ENCODE data around the gene OPRL1.

Gene OPRL1

DNA sequence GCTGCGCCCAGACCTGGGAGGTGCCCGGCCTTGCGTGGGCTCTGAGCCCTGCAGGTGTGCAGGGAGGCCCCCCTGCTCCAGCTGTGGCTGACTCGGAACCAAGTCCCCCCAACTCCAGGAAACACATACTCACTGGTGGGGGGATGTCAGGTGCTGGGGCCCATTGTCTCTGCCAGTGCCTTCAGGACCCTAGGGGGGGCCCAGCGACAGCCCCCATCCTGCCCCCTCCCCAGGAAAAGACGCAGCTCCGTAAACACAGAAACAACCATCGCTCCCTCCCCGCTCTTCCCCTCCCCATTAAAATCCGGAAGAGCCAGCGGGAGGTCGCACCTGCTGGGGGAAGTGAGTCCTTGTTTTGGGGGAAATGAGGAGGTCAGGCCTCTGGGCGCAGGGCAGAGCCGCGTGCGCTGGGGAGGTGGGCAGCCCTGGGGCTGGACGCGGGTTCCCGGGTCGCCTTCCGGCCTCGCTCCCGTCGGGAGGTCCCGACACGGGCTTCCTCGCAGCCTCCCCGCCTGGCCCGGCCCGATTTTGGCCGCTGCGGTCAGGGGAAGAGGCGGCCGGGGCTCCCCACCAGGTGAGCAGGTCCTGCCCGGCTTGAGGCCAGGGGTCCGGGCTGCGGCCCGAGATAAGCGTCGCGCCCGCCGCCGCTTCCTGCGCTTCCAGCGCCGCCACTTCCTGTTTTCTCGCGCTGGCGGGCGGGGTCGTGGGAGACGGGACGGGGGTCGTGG, 37.7 kb upstream of the OPRL1 start:
- DNase-seq = no peak

DNA sequence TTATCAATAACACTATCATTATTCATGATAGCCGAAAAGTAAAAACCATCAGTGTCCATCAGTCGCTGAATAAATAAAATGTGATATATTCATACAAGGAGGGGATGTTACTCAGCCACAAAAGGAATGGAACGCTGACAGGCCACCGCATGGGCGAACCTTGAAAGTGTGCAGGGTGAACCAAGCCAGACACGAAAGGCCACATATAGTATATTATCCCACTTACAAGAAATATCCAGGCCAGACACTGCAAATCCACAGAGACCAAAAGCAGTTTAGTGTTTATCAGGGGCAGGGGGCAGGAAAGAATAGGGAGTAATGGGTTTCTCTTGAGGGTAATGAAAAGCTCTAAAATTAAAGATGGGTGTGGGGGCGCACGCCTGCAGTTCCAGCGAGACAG, 36.1 kb upstream of the OPRL1 start:
- DNase-seq = no peak

DNA sequence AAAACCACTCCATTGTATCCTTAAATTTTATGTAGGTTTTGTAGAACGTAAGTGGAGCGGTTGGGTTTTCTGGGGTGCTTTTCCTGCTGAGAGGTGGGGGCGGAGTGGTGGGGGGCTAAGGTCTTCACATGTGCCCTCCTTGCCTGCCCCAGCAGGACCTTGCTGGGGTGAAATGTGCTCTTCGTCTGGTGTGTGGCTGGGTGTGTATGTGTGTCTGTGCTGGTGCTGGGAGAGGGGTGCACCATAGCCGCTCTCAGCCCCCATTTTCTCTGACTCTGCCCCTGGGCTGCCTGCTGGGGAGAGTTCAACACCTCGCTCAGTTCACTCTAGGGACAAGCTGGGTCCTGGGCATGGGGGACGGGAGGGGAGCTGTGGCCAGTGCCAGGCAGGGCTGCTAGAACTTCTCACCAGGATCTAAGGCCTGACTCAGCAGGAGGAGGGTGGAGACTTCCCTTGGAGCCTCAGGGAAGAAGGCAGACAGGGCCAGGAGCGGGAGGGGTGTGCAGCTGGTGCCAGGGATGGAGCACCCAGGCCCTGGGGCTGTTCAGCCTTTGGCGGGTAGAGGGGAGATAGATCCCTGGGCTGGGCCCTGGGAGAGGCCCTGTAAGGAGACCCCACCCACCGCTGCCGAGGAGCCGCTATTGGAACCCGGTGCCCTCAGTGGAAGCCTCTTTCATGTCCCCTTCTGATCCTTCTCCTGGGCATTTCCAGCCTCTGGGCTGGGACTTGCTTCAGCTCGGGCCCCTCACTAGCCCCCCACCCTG, 35.2 kb upstream of the OPRL1 start:
- DNase-seq = no peak

DNA sequence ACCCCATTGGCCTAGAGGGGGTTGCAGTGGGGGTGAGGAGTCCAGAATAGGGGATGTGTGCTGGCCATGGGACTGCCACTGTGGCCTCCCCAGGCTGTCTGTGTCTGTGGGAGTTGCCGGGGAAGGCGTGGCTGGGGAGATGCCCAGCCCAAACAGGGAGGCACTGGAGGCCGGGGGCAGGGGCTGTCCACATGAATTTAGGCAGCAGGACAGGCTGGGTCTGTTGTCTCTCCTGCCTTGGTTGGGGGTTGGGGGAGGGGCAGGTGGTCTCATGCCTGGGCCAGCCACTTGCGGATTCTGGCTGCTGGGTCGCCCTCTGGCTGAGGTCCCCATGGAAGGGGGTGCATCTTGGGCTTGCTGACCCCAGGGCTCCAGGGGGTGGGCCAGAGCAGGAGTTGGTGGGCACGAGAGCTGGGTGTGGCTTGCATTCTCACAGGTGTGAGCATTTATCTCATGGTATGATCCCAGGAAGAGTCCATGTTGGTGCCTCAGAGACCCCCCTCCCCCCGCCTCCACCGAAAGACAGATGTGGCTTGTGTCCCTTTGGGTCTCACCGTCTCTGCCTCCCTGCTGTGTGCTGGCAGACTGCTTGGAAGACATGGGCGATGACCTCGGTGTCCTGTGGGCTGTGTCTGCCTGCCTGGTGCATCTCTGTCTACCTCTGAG, 34.4 kb upstream of the OPRL1 start:
- no peak for DNase-seq

DNA sequence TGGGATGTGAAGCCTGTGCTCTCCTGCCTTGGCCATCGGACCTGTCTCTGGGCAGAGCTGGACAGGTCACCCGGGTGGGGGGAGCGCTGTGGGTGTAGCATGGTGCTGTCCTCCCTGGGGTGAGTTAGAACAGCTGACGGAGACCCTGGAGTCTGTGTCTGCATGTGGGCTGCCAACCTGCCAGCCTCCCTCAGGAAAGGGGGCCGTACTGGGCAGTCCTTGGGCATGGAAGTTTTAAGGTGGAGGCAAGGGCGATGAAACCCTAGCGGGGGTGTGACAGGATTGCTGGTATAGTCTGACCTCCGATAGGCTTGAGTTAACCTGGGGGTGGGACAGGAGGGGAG, 32.9 kb upstream of the OPRL1 start:
- DNase-seq = no peak

DNA sequence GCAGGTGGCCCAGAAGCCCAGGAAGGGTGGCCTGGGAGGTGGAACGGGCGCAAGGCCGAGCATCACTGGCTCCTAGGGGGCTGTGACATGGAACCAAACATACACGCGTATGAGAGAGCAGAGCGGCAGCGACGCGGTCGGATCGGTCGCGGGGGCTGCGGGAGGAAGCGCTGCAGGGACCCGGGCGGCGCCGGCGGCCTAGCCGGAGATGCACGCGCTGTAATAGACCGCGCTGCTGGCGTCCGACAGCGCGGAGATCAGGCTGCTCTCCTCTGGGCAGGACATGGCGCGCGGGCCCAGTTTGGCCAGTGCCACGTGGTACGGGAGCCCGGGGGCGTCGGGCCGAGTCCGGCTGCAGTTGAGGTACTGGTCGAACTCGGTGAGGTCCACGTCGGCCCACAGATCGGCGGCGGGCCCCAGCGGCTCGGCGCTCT, 31.9 kb upstream of the OPRL1 start:
- no peak for DNase-seq

DNA sequence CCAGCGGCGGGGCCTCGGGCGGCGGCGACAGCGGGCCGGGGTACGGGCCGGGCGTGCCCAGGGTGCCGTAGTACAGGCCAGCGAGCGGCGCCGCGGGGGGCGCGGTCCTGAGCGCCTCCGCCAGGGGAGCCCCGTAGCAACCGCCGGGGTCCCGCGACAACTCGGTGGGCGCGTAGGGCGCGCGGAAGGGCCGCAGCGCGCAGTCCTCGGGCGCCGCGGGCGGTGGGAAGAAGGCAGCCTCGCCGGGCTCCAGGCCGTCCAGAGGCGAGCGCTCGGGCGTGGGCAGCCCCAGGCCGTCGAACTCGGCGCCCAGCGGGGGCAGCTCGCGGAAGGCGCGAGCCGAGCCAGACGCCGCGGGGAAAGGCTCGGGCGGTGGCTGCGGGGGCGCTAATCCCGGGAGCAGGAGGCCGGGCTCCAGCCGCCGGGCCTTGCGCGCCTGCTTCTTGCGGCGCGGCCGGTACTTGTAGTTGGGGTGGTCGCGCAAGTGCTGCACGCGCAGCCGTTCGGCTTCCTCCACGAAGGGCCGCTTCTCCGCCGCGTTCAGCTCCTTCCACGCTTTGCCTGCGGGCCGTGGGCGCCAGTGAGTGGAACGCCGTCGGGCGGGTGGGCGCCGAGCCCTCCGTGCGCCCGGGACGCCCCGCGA, 31.4 kb upstream of the OPRL1 start:
- DNase-seq = no peak

DNA sequence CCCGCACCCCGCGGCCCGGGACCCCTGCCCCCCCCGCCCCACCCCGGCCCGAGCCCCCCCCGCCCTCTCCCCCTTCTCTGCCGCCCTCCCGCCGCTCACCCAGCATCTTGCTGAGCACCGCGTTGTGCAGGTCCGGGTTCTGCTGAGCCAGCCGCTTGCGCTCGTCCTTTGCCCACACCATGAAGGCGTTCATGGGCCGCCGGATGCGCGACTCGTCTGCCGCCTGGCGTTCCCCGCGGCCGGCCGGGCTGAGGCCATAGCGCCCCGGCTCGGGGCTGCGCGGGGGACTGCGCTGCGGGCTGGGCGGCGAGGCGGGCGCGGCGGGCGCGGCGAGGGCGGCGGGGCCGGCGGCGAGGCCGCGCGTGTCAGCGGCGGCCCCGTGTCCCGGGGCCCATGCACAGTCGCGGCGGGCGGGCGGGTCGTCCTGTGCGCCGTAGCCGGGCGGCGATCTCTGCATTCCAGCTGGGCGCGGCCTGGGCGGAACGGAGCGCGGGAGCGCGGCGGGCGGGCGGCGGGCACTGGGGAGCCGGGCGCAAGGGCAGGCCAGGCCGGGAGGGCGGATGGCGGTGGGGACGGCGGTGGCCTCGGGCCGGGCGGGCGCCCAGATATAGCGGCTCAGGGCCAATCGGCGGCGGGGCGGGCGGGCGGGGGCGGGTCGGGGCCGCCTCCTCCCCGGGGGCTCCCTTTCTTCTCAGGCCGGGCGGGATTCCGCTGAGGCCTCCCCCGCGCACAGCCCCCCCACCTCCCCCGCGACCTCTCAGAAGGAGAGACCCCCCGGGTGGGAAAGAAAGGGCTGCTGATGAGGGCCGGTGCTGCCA, 30.6 kb upstream of the OPRL1 start, which contains the start of gene SOX18:
TSS of gene SOX18 (minus strand) at position 580 of the 818 bp plus-strand sequence. CDS start at position 457, 123 bp downstream.
- no peak for DNase-seq

DNA sequence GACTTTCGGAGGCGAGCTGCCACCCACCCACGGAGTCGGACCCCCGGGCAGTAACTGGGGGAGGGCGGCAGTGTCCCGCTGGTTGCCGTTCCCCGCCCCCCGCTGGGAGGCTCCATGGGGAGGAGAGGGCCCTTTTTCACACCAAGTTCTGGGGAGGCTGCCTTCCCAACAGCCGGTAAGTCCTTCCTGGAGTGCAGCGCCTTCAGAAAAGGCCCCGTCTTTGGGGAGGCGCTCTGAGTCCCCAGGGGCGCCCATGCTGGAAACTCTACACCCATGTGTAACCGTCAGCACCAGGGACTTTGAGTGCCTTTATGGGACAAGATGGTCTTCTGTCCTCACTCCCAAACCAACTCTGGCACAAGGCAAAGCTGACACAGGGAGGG, 30.0 kb upstream of the OPRL1 start:
- DNase-seq = no peak

DNA sequence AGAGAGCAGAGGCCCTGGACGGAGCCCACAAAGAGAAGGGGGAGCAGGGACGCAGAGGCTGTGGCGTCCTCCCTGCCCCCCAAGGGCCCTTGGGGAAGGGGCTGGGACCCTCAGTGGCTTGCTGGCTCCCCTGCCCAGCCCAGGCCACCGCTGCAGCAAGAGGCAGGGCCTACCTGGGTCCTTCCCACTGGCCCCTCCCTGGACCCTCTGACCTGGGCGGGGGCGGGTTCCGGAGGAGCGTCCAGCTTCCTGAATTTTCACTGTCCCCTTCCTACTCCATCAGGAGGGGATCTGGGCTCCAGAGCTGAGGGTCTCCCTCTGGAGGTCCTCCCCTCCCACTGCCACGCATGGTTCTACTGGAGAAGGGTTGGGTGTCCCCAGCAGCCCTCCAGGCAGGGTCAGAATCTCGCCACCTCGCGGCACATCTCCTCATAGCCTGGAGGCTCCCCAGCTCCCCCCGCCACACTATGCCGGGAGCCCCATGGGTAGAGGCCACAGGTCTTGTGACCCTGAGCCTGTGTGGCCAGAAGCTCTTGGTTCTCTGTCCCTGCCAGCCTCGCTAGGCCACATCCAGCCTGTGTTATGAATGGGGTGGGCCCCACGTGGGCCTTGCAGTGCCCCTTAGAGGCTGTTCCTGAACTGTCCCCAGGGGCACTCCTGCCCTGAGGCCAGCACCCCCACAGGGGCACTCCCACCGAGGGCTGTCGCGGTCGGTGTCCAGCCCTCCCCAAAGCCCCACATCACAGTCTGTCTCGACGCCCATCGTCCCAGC, 29.4 kb upstream of the OPRL1 start:
- DNase-seq = no peak

DNA sequence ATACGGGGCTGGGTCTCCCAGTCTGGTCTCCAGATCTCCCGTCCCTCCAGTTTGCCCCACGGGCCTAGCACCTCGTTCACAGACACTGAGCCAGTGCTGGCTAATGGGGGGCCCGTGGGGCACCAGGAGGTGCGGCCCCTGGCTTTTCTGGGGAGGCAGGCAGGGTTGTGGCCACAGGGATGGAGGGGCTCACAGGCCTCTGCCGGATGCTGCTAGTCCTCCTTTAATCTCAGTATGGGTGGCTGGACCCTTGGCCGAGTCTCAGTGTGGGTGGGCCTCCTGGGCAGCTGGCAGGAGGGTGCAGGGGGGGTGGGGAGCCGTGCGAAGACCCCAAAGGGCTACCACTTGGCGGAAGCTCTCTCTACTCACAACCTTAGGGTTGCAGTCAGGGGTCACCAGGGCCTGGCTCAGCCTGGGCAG, 28.8 kb upstream of the OPRL1 start:
- no peak for DNase-seq

DNA sequence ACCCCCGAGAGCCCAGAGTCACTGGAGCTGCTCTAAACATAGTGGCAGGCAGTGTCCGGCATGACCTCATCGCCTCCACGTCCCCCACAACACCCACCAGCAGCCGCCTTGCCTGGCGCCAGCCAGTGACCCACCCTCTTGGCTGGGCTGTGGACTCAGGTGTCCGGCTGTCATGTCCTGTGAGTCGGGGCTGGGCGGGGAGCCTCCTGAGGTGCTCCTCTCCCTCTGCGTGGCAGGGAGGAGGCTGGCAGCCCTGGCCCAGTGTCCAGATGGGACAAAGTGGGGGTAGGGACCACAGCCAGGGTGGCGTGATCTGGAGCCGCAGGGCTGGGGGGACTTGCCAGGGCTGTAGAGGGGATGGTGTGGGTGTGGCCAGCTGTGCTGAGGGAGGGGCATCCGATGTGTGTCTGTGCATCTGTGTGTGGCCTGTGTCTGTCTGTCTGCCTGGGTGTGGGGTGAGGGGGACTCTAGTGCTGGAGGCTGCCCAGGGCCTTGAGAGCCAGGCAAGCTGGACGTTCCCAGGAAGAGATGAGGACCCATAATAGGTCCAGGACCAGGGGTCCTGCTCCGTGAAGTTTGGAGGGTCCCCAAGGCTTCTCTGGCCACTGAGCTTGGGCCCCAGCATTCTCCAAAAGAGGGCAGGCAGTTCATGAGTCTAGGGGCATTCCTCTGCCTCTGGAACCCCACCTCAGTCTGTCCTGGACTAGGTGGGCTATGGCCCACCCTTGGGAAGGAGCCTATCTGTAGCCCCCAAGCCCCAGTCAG, 28.1 kb upstream of the OPRL1 start:
- DNase-seq = no peak

DNA sequence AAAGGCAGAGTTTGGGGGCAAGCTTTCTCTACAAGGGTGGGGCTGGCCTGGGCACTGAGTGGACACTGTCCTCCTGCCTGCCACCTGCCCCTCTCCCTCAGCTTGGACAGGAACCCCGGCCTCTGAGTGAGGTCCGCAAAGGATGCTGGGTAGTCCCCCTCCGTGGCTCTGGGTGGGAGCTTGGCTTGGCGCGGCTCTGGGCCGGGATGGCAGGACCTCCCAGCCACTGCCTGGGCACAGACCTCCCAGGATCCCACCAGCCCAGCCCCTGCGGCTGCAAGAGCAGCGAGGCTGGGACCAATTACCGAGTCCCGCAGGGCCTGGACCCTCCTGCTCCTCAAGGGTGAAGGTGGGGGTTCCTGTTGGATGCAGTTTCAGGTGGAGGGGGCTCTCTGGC, 27.6 kb upstream of the OPRL1 start:
- DNase-seq = no peak

DNA sequence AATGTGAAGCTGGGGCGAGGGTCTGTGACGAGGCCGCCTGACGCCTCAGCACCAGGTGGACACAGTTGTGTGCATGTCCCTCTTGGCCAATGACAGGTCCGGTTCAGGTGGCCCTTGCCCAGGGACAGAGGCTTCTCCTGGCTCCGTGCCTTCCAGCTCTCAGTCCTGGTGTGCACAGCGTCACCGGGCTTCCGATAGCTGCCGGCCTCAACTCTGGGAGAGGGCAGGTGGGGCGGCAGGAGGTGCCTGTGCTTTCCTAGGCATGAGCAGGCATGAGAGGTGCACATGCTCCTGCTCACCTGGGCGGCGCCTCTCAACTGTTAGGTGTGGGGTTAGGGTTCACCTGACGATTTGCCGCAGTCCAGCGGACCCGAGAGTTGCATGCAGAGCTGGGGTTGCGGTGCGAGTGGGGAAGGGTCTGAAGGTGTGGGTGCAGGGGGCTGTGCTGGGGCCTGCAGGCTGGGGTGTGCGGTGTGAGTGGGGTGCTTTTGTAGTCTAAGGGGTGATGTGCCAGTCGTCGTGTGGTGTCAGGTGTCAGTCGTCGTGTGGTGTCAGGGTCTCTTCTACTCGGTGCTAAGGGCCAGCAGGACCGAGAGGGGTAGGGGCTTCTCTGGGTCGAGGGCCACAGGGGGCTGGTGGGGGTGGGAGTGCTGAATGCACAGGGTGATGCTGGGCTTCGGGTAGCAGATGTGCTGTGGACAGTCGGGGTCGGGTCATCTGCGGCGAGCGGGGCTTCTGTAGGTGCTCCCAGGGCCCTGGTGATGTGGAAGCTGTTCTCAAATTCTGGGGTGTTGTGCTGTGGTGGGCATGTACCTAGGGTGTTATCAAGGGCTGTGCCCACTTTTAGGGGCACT, 26.7 kb upstream of the OPRL1 start:
- DNase-seq = no peak

DNA sequence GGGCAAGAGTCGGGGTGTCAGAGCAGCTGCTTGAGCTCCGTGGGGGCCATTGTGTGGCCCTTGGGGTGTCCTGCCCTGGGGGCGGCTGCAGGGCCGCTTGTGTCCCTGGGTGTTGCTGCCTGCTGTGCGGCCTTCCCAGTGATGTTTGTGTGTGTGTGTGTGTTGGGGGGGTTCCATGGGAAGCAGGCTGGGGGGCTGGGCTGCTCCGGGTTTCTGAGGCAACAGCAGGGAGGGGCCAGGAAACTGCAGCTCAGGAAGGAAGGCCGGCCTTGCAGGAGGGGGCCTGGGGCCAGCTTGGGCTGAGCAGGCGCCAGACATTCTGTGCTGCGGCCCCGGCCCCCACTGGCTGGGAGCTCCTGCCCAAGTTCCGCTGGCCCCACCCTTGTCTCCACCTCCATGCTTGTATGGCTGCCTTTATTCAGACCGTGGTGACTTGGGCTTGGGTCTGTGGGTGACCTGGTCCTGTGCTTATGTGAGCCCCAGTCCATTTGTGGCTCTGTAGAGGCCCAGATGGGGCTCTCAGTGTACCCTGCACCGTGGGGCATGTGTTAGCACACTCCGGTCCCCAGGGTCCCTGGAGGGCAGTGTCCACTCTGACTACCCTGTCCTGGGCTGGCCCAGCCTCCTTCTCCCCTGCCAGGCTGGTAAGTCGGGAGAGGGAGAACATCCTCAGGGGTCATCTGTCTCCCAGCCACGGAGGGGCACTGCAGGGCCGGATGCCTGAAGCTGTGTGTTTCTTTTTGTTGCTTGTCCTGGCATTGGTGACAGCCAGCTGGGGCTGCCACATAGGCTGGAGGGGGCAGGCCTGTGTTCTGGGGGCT, 25.8 kb upstream of the OPRL1 start:
- no peak for DNase-seq

DNA sequence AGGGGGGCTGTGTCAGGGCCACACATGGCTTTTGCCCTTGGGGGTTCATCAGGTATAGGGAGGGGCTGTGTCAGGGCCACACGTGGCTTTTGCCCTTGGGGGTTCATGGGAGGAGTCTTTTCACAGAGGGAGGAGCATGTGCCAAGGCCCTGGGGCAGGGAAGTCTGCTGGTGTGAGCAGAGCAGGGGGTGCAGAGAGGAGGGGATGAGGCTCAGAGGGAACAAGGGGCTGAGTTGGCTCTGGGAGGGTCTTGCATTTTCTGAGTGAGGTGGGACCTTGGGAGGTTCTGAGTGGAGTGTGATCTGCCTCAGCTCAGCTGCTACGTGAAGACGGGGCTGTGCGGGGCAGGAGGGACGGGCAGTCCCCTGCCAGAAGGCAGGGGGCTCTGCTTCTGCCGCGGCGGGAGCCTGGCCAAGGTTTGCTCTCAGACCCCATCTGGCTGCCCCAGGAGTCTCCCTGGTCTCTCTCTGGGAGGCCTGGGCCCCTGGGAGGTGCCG, 24.4 kb upstream of the OPRL1 start:
- DNase-seq = no peak

DNA sequence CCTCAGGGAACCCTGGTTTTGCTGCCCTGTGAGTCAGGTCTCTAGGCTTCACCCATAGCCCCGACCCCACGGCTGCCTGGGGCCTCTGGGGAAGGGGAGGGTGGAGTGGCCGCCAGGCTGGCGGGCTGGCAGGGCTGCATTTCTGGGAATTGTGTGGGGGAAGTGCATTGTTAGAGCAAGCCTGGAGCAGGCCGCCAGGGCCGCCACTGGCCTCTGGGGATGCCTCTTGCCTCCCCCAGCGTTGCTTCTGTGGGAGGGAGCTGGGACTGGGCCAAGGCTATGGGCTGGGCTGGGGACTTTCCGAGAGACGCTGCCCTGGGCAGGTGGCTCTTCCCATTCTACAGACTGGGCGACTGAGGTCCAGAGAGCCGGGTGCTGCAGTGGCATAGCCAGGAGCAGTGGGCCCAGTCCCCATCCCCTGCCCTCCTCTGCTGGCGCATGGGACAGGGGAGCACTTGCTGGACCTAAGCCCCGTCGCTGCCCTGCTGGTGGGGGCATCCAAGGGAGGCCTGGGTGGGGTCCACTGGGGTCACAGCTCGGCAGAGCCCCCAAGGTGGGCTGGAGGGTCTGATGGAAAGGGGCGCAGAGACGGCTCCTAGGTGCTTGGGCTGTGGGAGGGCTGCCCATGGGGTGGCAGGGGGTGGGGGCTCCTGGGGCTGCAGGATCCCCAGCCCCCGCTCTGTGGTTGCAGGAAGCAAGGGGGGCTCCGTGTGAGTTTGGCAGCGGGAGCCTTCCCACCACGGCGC, 23.8 kb upstream of the OPRL1 start:
- DNase-seq = no peak

DNA sequence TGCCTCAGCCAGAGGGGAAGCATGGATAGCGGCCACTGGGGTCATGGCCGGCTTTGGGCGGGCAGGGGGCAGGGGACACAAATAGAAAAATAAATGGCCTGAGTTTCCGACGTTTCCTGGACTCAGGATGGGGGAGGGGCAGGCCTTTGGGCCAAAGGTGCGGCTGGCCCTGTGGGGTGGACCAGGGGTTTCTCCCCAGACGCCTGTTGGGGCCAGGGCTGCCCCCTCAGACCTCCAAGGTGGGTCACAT, 23.3 kb upstream of the OPRL1 start:
- DNase-seq = no peak
